ENCODE data around the gene PPCDC.

Gene PPCDC, protein sequence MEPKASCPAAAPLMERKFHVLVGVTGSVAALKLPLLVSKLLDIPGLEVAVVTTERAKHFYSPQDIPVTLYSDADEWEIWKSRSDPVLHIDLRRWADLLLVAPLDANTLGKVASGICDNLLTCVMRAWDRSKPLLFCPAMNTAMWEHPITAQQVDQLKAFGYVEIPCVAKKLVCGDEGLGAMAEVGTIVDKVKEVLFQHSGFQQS

GRCh38 chr15:75023181-75023871 is at the start of gene PPCDC:
PPCDC (plus strand) TSS chr15:75023590; CDS start chr15:75028319, 4,729 bp downstream.
- peak; percentile 81 for DNase-seq

DNA sequence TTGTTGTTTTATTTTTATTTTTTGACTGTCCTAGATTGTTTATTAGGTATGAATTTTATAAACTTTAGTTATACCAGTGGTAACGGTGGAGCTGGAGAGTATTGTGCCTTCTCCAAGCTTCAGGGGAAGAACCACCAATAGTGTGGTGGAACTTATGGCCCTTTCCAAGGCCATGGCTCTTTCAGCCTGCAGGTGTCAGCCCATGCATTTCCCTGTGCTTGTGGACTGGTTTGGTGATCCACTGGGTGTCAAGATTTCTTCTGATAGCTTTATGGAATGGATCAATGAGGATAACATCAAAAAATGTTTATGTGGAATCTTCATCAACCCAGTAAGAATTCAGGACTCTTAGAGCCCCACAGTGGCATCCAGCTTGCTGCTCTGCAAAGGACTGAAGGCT is 47.2 kb upstream of the PPCDC start:
- DNase-seq: no peak

DNA sequence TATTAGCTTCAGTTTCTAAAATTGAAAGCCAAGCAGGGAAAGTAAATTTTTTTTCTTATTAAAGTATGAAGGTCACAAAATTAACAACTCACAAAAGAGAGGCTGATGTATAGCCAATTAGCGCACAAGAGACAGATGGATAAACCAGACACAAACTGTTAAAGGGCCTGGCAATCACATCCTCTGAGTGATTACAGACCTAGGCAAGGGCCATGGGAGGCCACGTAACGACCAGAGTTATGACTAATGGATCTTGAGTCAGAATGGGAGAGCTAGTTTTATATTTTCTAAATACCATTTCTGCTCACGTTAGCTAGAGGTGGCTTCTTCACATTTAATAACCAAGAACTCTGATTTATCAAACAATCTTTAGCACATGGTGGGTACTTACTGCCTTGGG is 45.8 kb upstream of the PPCDC start:
- DNase-seq: no peak

DNA sequence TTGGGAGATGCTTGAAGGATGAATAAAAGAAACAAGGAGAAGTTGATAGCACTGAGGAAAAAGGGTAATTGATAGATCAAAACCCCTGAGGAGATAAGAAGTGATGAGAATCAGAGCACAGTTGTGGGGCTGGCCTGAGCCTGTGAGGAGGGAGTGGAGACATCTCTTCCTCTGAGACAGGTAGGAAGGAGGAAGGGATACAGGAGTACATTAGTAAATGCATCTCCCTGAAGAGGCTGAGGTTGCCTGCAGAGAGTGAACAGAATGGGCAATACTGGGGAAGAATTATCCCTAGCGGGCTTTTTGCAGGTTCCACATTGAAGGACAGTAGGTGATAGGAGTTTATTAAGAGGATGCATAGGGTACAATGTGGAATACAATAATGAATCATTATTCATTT is 45.3 kb upstream of the PPCDC start:
- no peak for DNase-seq

- no peak for DNase-seq
Measured at GRCh38 chr15:74978503-74978902, 44.9 kb upstream of the PPCDC start.

- DNase-seq: no peak
Measured at GRCh38 chr15:74982183-74982582, 41.2 kb upstream of the PPCDC start.

DNA sequence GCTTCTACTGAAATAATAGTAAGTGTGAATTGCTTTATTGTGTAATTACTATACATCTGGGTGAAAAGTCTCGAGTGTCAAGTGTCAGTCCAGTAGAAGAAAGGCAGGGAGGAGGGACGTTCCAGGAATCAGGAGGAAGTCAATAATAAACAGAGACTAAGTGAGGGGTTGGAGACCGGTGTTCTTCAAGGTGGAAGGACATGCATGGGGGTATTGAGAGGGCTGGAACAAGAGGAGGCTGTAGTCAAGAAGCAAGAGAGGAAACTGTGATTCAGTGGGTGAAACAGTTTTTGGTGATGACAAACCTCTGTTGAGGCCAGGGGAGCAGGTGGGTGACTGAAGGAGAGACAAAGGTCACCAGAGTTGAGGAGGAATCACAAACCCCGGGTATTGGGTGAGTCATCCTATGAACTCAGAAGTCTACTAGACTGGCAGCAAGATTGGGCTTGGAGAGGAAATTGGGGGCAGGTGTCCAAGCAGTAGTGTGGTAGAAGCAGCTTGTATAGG is 39.6 kb upstream of the PPCDC start:
- no peak for DNase-seq

- peak; percentile 41 for DNase-seq
Measured at GRCh38 chr15:74988007-74988800, 35.2 kb upstream of the PPCDC start.

DNA sequence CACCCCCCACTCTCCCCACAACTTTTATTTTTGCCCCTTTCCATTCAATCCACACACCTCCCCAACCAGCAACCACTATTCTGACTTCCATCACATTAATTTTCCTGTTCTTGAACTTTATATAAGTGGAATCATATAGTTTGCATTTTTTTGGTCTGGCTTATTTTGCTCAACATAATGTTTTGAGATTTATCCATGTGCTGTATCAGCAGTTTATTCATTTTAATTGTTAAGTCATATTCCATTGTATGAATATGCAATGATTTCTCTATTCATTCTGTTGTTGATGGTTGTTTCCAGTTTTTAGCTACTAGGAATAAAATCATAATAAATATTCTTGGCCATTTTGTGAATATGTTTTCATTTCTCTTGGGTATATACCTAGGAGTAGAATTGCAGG is 33.9 kb upstream of the PPCDC start:
- no peak for DNase-seq

DNA sequence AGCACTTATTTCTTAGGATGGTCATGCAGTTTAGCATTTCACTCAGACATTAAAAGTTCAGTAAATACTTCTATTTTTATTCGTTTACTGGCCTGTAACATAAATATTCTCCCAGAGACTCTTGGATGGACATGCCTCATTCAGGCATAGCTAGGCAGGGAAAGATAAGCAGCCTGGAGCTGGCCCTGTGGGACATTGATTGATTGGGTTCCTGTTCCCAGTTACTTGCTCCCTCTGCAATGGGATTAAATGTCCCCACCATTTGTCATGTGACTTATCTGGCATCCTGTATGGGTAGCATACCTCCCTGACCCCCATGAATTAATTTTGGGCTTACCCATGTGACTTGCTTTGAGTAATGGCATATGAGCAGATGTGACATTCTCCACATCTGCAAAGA is 30.8 kb upstream of the PPCDC start:
- DNase-seq: no peak

DNA sequence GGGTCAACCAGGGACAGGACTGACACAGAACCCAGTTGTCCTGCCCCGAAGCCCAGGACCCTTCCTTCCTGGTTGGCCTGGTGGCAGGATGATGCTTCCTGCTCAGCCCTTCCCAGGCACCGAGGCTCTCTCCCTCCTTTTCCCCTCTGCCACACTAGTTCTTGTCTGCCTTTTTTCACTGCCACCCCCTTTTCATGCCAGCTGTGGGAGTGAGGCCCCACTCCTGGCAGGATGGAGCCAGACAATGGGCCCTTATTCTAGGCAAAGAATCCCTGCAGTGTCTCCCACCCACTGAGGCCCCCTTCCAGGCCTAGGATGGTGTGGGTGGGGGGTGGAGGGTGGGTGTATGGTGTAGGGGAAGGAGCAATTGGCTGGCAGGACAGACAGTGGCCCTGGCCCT is 29.2 kb upstream of the PPCDC start:
- DNase-seq: no peak

- no peak for DNase-seq
Measured at GRCh38 chr15:74994685-74995084, 28.7 kb upstream of the PPCDC start.

- peak; percentile 74 for DNase-seq
Measured at GRCh38 chr15:74995182-74995778, 28.1 kb upstream of the PPCDC start, which contains the start of gene SCAMP5. SCAMP5 (plus strand) TSS chr15:74995563; CDS start chr15:75011840, 16,277 bp downstream.

GRCh38 chr15:74995779-74996765 is 27.3 kb upstream of the PPCDC start:
- peak; percentile 32 for DNase-seq

DNA sequence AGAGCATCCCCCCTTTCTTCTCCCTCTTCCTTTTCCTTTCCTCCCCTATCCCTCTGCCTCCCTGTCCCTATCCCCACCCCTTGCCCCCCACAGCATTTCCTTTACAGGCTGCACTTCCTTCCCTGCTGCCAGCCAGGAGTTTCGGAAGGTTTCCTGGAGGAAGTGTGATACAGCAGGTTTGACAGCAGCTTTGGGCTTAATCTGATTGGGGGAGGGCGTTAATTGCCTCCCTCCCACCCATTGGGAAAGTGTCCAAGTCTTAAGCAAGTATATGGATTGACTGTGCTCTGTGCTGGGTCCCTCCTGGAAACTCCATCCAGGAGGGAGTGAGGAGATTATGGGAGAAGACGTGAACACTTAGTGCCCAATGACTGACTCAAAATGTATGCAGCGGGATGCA is 26.2 kb upstream of the PPCDC start:
- no peak for DNase-seq

DNA sequence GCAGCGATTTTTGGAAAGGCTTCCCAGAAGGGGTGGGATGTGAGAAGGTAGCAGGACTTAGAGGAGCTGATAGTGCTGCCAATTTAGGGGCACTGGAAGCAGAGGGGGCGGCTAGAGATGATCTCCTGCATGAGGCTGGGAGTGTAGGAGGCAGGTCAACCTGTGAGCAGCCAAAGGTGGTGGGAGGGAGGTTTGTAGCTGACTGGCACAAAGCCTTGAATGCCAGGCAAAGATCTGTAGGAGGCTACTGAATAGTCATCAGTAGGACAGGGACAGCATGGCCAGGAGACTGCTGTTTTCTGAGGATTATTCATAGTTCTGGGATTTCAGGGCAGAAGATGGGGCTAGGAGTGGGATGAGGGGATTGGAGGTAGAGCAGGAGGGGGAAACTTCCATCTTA is 25.8 kb upstream of the PPCDC start:
- DNase-seq: no peak

- no peak for DNase-seq
Measured at GRCh38 chr15:75001310-75001709, 22.1 kb upstream of the PPCDC start.

GRCh38 chr15:75002398-75002797 is 21.0 kb upstream of the PPCDC start:
- no peak for DNase-seq

- DNase-seq: no peak
Measured at GRCh38 chr15:75007216-75007615, 16.2 kb upstream of the PPCDC start.

DNA sequence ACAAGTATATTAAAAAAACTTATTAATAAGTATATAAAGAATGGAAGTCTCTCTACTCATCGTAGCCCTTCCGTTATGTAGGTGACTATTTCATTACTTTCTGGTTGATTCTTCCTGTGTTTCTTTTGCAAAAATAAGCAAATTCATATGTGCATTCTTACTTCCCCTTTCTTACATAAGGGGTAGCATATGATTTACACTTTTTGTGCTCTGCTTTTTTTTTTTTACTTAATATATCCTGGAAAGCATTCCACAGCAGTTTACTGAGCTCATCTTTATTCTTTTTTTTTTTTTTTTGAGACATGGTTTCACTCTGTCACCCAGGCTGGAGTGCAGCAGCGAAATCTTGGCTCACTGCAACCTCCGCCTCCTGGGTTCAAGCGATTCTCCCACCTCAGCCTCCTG is 15.2 kb upstream of the PPCDC start:
- DNase-seq: no peak

DNA sequence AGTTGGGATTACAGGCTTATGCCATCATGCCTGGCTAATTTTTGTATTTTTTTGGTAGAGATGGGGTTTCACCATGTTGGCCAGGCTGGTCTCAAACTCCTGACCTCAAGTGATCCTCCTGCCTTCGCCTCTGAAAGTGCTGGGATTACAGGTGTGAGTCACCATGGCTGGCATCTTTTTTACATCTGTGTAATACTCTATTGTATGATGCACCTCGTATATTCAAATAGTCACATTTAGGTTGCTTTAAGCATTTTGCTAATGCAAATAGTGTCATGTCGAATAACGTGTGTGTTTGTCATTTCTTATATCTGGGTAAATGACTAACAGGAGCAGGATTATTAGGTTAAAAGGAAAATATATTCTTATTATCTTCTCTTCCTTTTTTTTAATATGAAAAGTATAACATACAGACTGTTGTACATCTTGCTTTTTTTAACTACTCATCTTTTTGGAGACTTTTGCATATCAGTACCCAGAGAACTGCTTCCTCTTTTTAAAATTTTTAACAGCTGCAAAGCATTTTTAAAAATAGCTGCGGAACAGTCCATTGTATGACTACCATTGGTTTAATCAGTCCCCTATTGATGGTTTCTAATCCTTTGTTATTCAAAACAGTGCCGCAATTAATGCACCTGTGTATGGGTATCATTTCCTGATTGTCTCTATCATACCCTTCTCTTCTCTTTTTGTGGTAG is 14.6 kb upstream of the PPCDC start:
- no peak for DNase-seq

Measured in NCI-H1417 treated with DMSO at 0.1 percent for 48 hours (cell line).